HAP-1 (cell line): ENCODE data around the gene KLB.
A peak's percentile ranks its signal among the peaks of the same experiment; 100 is the strongest.
"Not testable (repeated sequence)": the region's sequence is repeated elsewhere in the genome, so short reads cannot be mapped to it uniquely, and the experiment has no call there.

ENCODE experiments used
- DNase-seq, 2 experiments: peaks; one replicate each; pipeline ENCODE4 v3.0.0-alpha.2; 2016 to 2020; ENCODE audit warnings: low spot score in 2 of 2
- H3K27me3 ChIP-seq: fragments of 250-450 bp; sonication (Bioruptor Pico); 2 replicates; pipeline ENCODE4 v1.5.1; 2020; ENCODE audit warnings: low read depth, mild to moderate bottlenecking, moderate library complexity
- H3K36me3 ChIP-seq: fragments of 250-450 bp; sonication (Bioruptor Pico); replicated peaks from 2 replicates; pipeline ENCODE4 v1.5.1; 2020; ENCODE audit warnings: mild to moderate bottlenecking
- H3K4me1 ChIP-seq: fragments of 250-450 bp; sonication (Bioruptor Pico); 2 replicates; pipeline ENCODE4 v1.5.1; 2020; ENCODE audit warnings: mild to moderate bottlenecking
- H3K4me3 ChIP-seq: fragments of 250-450 bp; sonication (Bioruptor Pico); 2 replicates; pipeline ENCODE4 v1.5.1; 2020; ENCODE audit warnings: mild to moderate bottlenecking, moderate library complexity
- H3K9me3 ChIP-seq: fragments of 250-450 bp; sonication (Bioruptor Pico); 2 replicates; pipeline ENCODE4 v1.5.1; 2020; ENCODE audit warnings: mild to moderate bottlenecking, moderate library complexity
- in situ Hi-C: fragments of 300-500 bp; cut with MboI; formaldehyde crosslinking; loops from 3 replicates; pipeline ENCODE4 v1.14.3; 2020; ENCODE audit warnings: low sequenced_read_pairs, inconsistent platforms, mixed read lengths

The KLB gene

DNA sequence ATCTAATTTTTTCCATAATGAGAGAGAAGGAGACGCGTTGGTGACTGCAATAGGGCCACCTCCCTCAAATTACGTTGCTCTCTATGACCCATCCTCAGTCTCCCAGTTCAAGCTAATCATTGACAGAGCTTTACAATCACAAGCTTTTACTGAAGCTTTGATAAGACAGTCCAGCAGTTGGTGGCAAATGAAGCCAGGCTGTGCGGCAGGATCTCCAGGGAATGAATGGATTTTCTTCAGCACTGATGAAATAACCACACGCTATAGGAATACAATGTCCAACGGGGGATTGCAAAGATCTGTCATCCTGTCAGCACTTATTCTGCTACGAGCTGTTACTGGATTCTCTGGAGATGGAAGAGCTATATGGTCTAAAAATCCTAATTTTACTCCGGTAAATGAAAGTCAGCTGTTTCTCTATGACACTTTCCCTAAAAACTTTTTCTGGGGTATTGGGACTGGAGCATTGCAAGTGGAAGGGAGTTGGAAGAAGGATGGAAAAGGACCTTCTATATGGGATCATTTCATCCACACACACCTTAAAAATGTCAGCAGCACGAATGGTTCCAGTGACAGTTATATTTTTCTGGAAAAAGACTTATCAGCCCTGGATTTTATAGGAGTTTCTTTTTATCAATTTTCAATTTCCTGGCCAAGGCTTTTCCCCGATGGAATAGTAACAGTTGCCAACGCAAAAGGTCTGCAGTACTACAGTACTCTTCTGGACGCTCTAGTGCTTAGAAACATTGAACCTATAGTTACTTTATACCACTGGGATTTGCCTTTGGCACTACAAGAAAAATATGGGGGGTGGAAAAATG is at the start of gene KLB:
TSS of gene KLB (plus strand) at position 168 of the 821 bp plus-strand sequence. CDS start at position 188, 20 bp downstream.
- no peaks in the 10 kb centered on the region for H3K27me3 ChIP-seq
- peaks cover 3% of the 10 kb centered on the region for H3K4me1 ChIP-seq
- no peak within 1 kb of the TSS for H3K4me3 ChIP-seq
- in situ Hi-C loops: no loop called here
- H3K9me3 ChIP-seq: no peaks in the 10 kb centered on the region
- no peaks in the 10 kb centered on the region for H3K36me3 ChIP-seq
- DNase-seq: no peak

DNA sequence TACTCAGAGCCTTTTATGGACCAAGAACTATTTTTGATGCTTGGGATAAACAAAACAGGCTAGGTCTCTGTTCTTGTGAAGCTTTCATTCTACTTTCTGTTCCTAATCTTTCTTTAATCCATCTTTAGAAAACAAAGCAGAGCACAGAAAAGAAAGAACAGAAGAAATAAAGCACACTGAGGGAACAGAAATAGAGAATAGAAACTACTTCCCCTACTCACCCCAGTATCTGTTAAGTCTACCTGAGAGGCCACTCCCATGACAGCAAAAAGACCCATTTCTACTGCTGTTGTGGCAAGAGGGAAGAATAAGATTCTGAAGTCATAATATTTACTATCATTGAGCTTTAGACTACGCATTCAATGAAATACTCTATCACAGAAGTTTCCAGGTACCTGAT is 49.7 kb upstream of the KLB start:
- H3K9me3 ChIP-seq: no peaks in the 10 kb centered on the region
- H3K4me3 ChIP-seq: no peak overlapping the region
- peak in 1 of 2 experiments; percentile 72 for DNase-seq
- peaks cover 29% of the 10 kb centered on the region for H3K4me1 ChIP-seq
- H3K36me3 ChIP-seq: no peaks in the 10 kb centered on the region
- no peaks in the 10 kb centered on the region for H3K27me3 ChIP-seq
- in situ Hi-C loops: no loop called here

DNA sequence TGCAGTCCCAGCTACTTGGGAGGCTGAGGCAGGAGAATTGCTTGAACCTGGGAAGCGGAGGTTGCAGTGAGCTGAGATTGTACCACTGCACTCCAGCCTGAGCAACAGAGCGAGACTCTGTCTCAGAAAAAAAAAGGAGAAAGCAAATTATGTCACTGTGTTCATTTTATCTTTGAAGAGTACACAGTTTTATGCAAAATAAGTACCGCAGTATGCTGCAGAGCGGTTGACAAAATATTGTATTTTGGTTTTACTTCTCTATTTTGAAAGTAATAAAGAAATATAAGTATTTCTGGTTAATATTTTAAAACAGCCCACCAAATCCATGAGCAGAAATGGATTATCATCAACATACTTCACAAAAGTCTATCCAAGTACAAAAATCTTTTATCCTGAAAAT is 46.1 kb upstream of the KLB start:
- H3K4me3 ChIP-seq, in situ Hi-C loops, H3K27me3 ChIP-seq, DNase-seq, H3K9me3 ChIP-seq, H3K36me3 ChIP-seq: not testable (repeated sequence)
- H3K4me1 ChIP-seq: peaks cover 20% of the 10 kb centered on the region

GRCh38 chr4:39362827-39363226 is 43.9 kb upstream of the KLB start:
- peaks cover 7% of the 10 kb centered on the region for H3K4me1 ChIP-seq
- no peak overlapping the region for H3K4me3 ChIP-seq
- H3K36me3 ChIP-seq: no peaks in the 10 kb centered on the region
- no peaks in the 10 kb centered on the region for H3K27me3 ChIP-seq
- in situ Hi-C loops: no loop called here
- DNase-seq: no peak
- no peaks in the 10 kb centered on the region for H3K9me3 ChIP-seq

GRCh38 chr4:39363773-39364393 is 42.8 kb upstream of the KLB start:
- Histone ChIP-seq H3K4me1 (peaks cover 7% of the 10 kb centered on the region), H3K36me3 (no peaks in the 10 kb centered on the region), H3K27me3 (no peaks in the 10 kb centered on the region), H3K9me3 (no peaks in the 10 kb centered on the region), H3K4me3 (no peak overlapping the region)
- no peak for DNase-seq
- in situ Hi-C loops: no loop called here

- no peaks in the 10 kb centered on the region for H3K27me3 ChIP-seq
- no peaks in the 10 kb centered on the region for H3K36me3 ChIP-seq
- H3K4me1 ChIP-seq: peaks cover 7% of the 10 kb centered on the region
- no peak for DNase-seq
- H3K9me3 ChIP-seq: no peaks in the 10 kb centered on the region
- in situ Hi-C loops: no loop called here
- H3K4me3 ChIP-seq: peak overlapping the region; percentile 89
Measured at GRCh38 chr4:39365360-39365759, 41.4 kb upstream of the KLB start.

GRCh38 chr4:39365830-39366771 is 40.6 kb upstream of the KLB start, which contains the start of gene RFC1:
RFC1 (minus strand) TSS chr4:39366362; CDS start chr4:39366241, 121 bp downstream.
- in situ Hi-C loops: no loop called here
- DNase-seq: peak; percentile 85 to 95

GRCh38 chr4:39367166-39367565 is 39.6 kb upstream of the KLB start:
- no peak for DNase-seq
- Histone ChIP-seq H3K4me1 (peaks cover 7% of the 10 kb centered on the region), H3K9me3 (peaks cover 12% of the 10 kb centered on the region), H3K36me3 (no peaks in the 10 kb centered on the region), H3K4me3 (no peak overlapping the region), H3K27me3 (no peaks in the 10 kb centered on the region)
- in situ Hi-C loops: no loop called here

More at GRCh38 chr4:39365830-39366771, 40.6 kb upstream of the KLB start, which contains the start of gene RFC1:
- Histone ChIP-seq H3K4me1 (peaks cover 7% of the 10 kb centered on the region), H3K9me3 (peaks cover 5% of the 10 kb centered on the region), H3K4me3 (peak within 1 kb of the TSS; percentile 89), H3K36me3 (no peaks in the 10 kb centered on the region), H3K27me3 (no peaks in the 10 kb centered on the region)

GRCh38 chr4:39369301-39369700 is 37.4 kb upstream of the KLB start:
- in situ Hi-C loops: no loop called here

DNA sequence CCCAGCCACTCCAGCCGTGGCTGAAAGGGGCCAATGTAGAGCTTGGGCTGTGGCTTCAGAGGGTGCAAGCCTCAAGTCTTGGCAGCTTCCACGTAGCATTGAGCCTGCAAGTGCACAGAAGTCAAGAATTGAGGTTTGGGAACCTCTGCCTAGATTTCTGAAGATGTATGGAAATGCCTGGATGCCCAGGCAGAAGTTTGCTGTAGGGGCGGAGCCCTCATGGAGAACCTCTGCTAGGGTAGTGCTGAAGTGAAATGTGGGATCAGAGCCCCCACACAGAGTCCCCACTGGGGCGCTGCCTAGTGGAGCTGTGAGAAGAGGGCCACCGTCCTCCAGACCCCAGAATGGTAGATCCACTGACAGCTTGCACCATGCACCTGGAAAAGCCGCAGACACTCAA is 35.5 kb upstream of the KLB start:
- H3K4me1 ChIP-seq, in situ Hi-C loops, H3K36me3 ChIP-seq, H3K27me3 ChIP-seq, H3K4me3 ChIP-seq, DNase-seq: not testable (repeated sequence)
- peaks cover 14% of the 10 kb centered on the region for H3K9me3 ChIP-seq

More at GRCh38 chr4:39369301-39369700, 37.4 kb upstream of the KLB start:
- Histone ChIP-seq H3K27me3 (no peaks in the 10 kb centered on the region), H3K36me3 (no peaks in the 10 kb centered on the region), H3K4me3 (no peak overlapping the region), H3K4me1 (peaks cover 6% of the 10 kb centered on the region), H3K9me3 (peaks cover 14% of the 10 kb centered on the region)
- no peak for DNase-seq

- Histone ChIP-seq H3K4me1 (no peaks in the 10 kb centered on the region), H3K9me3 (peaks cover 16% of the 10 kb centered on the region), H3K36me3 (no peaks in the 10 kb centered on the region), H3K27me3 (no peaks in the 10 kb centered on the region), H3K4me3 (no peak overlapping the region)
- in situ Hi-C loops: no loop called here
- DNase-seq: no peak
Measured at GRCh38 chr4:39375478-39375877, 31.3 kb upstream of the KLB start.

DNA sequence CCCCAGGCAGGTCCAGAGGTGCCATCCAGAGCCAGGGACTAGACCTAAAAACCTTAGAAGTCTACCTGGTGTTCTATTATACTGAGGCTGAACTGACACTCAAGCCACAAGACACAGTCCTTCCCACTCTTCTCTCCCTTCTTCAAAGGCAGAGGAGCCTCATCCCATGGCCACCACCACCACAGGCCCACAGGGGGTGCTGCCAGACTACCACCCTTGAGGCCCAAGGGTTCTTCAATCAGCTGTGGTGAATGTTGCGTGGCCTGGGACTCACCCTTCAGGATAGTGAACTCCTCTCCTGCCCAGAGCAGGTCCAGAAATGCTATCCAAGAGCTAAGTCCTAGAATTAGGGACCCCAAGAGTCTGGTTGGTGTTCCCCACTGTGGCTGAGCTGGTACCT is 23.0 kb upstream of the KLB start:
- H3K4me1 ChIP-seq: no peaks in the 10 kb centered on the region
- in situ Hi-C loops: no loop called here

DNA sequence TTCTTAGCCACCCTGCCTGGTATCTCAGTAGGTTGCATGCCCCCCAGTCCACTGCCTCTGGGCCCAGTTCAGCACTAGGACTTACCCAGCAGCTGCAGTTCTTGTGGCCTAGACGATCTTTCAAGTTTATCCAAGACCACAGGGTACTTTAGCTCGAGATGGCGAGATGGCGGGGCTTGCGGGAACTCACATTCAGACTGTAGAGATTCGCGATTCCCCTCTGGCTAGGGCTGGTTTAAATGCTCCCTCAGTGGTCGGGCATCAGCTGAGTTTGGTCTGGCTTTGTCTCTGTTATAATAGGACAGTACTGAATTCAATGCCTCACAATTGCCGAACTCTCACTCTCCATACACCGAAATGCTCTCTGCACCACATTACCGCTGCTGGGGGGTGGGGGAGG is 22.2 kb upstream of the KLB start:
- no peaks in the 10 kb centered on the region for H3K9me3 ChIP-seq

More for the DNA sequence above, 23.0 kb upstream of the KLB start:
- Histone ChIP-seq H3K4me3 (no peak overlapping the region), H3K9me3 (no peaks in the 10 kb centered on the region; the same call in 1 of the 2 replicates), H3K27me3 (no peaks in the 10 kb centered on the region), H3K36me3 (no peaks in the 10 kb centered on the region)
- no peak for DNase-seq

More for the DNA sequence above, 22.2 kb upstream of the KLB start:
- Histone ChIP-seq H3K36me3 (no peaks in the 10 kb centered on the region), H3K4me1 (no peaks in the 10 kb centered on the region), H3K27me3 (no peaks in the 10 kb centered on the region), H3K4me3 (no peak overlapping the region)
- in situ Hi-C loops: no loop called here
- DNase-seq: no peak
